HEK293T (cell line): Measurements from ENCODE around the gene MAGI2.

Source experiments
- CTCF ChIA-PET: fragments of 350-600 bp; formaldehyde crosslinking; extraction: SDS; loops from one replicate; lab custom pipeline; 2021; ENCODE audit warnings: antibody characterized with exemption, inconsistent platforms; lab: Yijun Ruan, JAX
- POLR2A ChIA-PET: fragments of 350-600 bp; formaldehyde crosslinking; extraction: SDS; loops from one replicate; lab custom pipeline; 2020; ENCODE audit warnings: antibody characterized with exemption, inconsistent platforms; lab: Yijun Ruan, JAX
- DNase-seq: peaks from one replicate; pipeline ENCODE4 v3.0.0; 2012; ENCODE audit warnings: mixed read lengths; ENCODE audit errors: extremely low spot score
- ARNT ChIP-seq: fragments of 450-650 bp; IDR thresholded peaks from 2 replicates; pipeline ENCODE4 v1.6.1; 2017; ENCODE audit warnings: mild to moderate bottlenecking
- BHLHE40 ChIP-seq: fragments of 450-650 bp; IDR thresholded peaks from 2 replicates; pipeline ENCODE4 v1.6.1; 2016; ENCODE audit warnings: mild to moderate bottlenecking, moderate library complexity, borderline replicate concordance
- CTBP1 ChIP-seq: fragments of 450-650 bp; IDR thresholded peaks from 2 replicates; pipeline ENCODE4 v1.6.1; 2016; ENCODE audit warnings: borderline replicate concordance
- ELF4 ChIP-seq: fragments of 450-650 bp; IDR thresholded peaks from 2 replicates; pipeline ENCODE4 v1.6.1; 2017; ENCODE audit warnings: antibody characterized with exemption
- FOXA1 ChIP-seq: fragments of 450-650 bp; IDR thresholded peaks from 2 replicates; pipeline ENCODE4 v1.6.1; 2016; ENCODE audit warnings: mild to moderate bottlenecking
- FOXK2 ChIP-seq: fragments of 450-650 bp; IDR thresholded peaks from 2 replicates; pipeline ENCODE4 v1.6.1; 2016; ENCODE audit warnings: mild to moderate bottlenecking
- FOXM1 ChIP-seq: fragments of 450-650 bp; IDR thresholded peaks from 2 replicates; pipeline ENCODE4 v1.6.1; 2017; ENCODE audit warnings: mild to moderate bottlenecking, borderline replicate concordance
- HDGF ChIP-seq: fragments of 450-650 bp; IDR thresholded peaks from 2 replicates; pipeline ENCODE4 v1.6.1; 2017; ENCODE audit warnings: antibody characterized with exemption, borderline replicate concordance
- L3MBTL2 ChIP-seq: fragments of 450-650 bp; conservative IDR thresholded peaks from 2 replicates; pipeline ENCODE4 v1.6.1; 2016; ENCODE audit warnings: mild to moderate bottlenecking
- LEF1 ChIP-seq: fragments of 450-650 bp; IDR thresholded peaks from 2 replicates; pipeline ENCODE4 v1.6.1; 2017; ENCODE audit warnings: mild to moderate bottlenecking, borderline replicate concordance
- NFRKB ChIP-seq: fragments of 450-650 bp; IDR thresholded peaks from 2 replicates; pipeline ENCODE4 v1.6.1; 2016; ENCODE audit warnings: mild to moderate bottlenecking, moderate library complexity
- SP1 ChIP-seq: fragments of 450-650 bp; IDR thresholded peaks from 2 replicates; pipeline ENCODE4 v1.6.1; 2017
- SUZ12 ChIP-seq: fragments of 450-650 bp; IDR thresholded peaks from 2 replicates; pipeline ENCODE4 v1.6.1; 2016; ENCODE audit warnings: mild to moderate bottlenecking
- TARDBP ChIP-seq: fragments of 450-650 bp; IDR thresholded peaks from 2 replicates; pipeline ENCODE4 v1.6.1; 2016
- ZNF384 ChIP-seq: fragments of 450-650 bp; IDR thresholded peaks from 2 replicates; pipeline ENCODE4 v1.6.1; 2016
- TF ChIP-seq, protein P1 (sequence below): fragments of 450-650 bp; IDR thresholded peaks from 2 replicates; pipeline ENCODE4 v1.6.1; 2016

Gene MAGI2

DNA sequence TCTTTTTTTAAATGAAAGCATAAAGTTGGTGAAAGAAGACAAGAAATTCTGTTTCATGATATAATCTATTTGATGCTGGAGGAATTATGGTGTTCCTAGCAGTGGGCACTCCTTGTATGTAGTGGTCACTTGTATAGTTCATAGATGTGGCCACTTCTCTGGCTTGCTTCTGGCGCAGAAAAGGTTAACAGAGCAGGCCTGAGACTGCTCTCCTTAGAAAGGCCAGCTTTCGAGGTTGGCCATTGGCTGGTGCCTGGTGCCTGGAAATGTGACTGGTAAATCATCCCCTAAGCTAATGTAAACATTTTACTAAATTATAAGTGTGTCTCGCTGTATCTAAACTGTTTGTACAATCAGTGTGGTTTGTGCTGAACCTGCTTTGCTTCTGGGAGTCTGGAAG lies 1378.8 kb downstream of the MAGI2 start:
- DNase-seq = no peak
- ChIA-PET POLR2A (interaction anchor here (1.1 kb wide), 1 partner anchor 15 kb away, joined by 4 read pairs; no protein-coding TSS in a partner anchor), CTCF (no interaction called here)
- no peak for TF ChIP-seq ARNT
- no peak for TF ChIP-seq LEF1
- TF ChIP-seq FOXM1 = no peak
- TF ChIP-seq, protein P1, sequence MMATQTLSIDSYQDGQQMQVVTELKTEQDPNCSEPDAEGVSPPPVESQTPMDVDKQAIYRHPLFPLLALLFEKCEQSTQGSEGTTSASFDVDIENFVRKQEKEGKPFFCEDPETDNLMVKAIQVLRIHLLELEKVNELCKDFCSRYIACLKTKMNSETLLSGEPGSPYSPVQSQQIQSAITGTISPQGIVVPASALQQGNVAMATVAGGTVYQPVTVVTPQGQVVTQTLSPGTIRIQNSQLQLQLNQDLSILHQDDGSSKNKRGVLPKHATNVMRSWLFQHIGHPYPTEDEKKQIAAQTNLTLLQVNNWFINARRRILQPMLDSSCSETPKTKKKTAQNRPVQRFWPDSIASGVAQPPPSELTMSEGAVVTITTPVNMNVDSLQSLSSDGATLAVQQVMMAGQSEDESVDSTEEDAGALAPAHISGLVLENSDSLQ = no peak
- TF ChIP-seq FOXA1 = no peak
- TF ChIP-seq SUZ12 = no peak
- no peak for TF ChIP-seq CTBP1
- TF ChIP-seq HDGF = no peak
- no peak for TF ChIP-seq SP1
- no peak for TF ChIP-seq NFRKB
- TF ChIP-seq L3MBTL2 = no peak
- TF ChIP-seq ZNF384 = no peak
- TF ChIP-seq FOXK2 = no peak
- TF ChIP-seq BHLHE40 = no peak
- no peak for TF ChIP-seq TARDBP
- no peak for TF ChIP-seq ELF4

DNA sequence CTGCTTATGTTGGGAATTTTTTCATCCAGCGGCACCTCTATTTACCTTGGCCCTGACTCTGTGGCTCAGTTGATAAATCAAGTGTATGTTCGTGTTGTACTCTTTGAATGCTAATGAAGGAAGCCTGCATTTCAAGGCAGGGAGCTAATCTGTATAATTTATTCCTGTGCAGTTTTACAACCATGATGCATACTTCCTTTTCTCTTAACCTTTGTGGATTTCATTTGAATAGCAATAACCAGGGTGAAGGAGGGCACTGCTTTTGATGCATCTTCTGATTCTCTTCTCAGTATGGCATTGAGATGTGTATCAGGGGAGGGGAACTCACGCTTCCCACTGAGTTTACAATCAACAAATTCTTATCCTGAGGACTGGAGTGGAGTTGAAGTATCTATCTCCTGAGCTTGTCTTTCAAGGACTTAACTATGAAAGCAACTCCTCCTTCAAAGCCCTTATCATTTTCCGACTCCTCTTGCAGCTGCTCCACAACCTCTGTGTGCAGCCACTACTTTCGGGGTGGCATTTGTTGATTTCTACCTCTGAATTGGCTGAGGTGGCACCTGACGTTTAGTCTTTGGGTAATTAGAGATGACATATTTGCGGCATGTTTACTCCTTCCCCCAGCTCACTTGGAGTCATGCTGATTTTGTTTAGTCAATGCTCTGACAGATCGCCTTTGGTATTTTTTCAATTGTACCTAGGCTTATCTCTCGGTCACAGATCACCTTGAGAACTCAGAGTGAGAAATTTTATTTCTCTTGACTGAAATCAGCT lies 1379.7 kb downstream of the MAGI2 start:
- no peak for TF ChIP-seq NFRKB
- TF ChIP-seq BHLHE40 = no peak
- TF ChIP-seq CTBP1 = no peak
- no peak for TF ChIP-seq FOXK2
- CTCF ChIA-PET = interaction anchor here (0.6 kb wide), 1 partner anchor 84 kb away, joined by 4 read pairs; no protein-coding TSS in a partner anchor
- POLR2A ChIA-PET = interaction anchor here (1.1 kb wide), 1 partner anchor 14 kb away, joined by 4 read pairs; no protein-coding TSS in a partner anchor
- DNase-seq = no peak

DNA sequence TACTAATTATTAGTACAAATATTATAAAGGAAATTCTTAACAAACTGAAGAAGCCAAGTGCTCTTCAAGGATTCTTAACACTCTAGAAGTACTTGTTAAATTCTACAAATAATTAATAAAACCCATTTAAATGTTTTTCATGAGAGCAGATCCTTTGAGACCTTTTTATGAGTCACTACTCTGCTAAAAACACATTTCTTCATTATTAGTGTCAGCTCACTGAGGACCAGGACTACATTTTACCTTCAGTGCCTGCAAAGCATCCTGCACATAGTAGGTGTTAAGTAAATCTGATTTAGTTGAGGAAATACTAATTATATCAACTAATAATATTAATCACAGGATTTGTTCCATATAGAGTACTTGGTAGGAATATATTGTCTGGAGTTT lies 1381.3 kb downstream of the MAGI2 start:
- no peak for TF ChIP-seq CTBP1
- TF ChIP-seq L3MBTL2 = no peak
- no peak for TF ChIP-seq BHLHE40
- no peak for TF ChIP-seq NFRKB
- TF ChIP-seq FOXM1 = no peak
- no peak for TF ChIP-seq SUZ12
- no peak for TF ChIP-seq FOXA1
- TF ChIP-seq HDGF = no peak
- no peak for TF ChIP-seq ELF4
- TF ChIP-seq LEF1 = no peak
- TF ChIP-seq, protein P1 = no peak
- no peak for TF ChIP-seq ZNF384
- no peak for TF ChIP-seq ARNT
- no peak for TF ChIP-seq SP1
- no peak for TF ChIP-seq FOXK2
- TF ChIP-seq TARDBP = no peak
- POLR2A ChIA-PET = no interaction called here
- CTCF ChIA-PET = no interaction called here
- DNase-seq = no peak

DNA sequence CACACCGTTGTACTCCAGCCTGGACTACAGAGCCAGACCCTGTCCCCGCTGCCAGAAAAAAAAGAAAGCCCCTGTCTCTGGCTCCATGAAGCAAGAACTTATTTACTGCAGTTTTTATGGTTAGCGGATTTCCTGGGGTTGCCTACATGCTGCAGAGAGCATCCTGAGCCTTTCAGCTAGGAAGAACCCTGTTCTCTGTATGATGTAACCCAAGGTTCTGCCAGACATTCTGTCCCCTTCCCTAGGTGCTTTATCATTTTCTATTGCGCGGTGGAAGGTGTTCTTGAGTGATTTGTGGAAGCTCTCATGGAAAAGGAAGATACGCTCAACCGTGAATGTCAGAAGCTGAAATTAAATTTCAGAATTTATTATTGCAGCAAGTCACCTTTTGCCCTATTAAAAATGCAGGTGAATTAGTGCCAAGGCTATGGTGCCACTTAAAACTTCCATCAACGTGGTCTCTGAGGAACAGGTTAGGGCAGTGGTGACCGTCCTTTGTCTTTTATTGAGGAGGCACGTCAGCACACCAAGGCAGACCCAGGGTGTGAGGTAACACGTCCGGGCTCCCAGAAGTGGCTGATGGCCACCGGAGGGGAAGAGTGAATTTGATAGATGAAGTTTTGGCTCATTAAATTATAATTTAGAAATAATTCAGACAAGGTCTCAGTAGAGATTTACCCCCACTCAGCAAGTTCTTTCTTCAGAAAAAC lies 1381.8 kb downstream of the MAGI2 start:
- ChIA-PET CTCF (no interaction called here), POLR2A (no interaction called here)
- no peak for TF ChIP-seq ARNT
- TF ChIP-seq ELF4 = no peak
- TF ChIP-seq TARDBP = no peak
- TF ChIP-seq ZNF384 = no peak
- no peak for TF ChIP-seq FOXK2
- no peak for TF ChIP-seq BHLHE40
- TF ChIP-seq SUZ12 = no peak
- no peak for TF ChIP-seq HDGF
- TF ChIP-seq, protein P1 = no peak
- no peak for TF ChIP-seq FOXM1
- no peak for TF ChIP-seq NFRKB
- no peak for TF ChIP-seq FOXA1
- no peak for TF ChIP-seq L3MBTL2
- no peak for TF ChIP-seq CTBP1
- TF ChIP-seq LEF1 = no peak
- DNase-seq = no peak

DNA sequence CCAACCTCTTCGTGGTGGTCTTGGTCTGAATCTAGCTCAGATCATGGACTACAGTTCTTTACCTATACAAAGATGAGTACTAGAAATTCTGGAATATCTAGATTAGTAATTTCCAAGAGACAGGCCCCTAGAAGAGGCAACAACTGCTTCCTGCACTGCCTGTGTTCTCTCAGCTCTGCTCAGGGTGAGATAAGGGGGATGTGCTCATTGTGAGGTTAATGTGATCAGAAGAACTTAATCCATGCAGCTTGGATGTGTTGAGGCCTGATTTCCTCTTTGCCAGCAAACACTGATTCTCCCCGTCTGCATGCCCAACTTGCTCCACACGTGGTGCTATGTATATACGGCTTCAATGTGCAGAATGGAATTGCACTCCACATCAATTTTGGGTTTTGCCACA lies 1386.9 kb downstream of the MAGI2 start:
- DNase-seq = no peak
- ChIA-PET CTCF (interaction anchor here (0.7 kb wide), 1 partner anchor 413 kb away, joined by 4 read pairs; no protein-coding TSS in a partner anchor), POLR2A (no interaction called here)
- TF ChIP-seq CTBP1 (no peak), ARNT (no peak), SP1 (no peak), ELF4 (no peak), HDGF (no peak), LEF1 (no peak)
- TF ChIP-seq, protein P1 = no peak
